Adrenal gland (tissue), 12 donors: Measurements from ENCODE around the gene SYT6. TPM values are rescaled to one million over a fixed set of nuclear protein-coding genes. Genes with fewer than 3 reads are reported as not detected.

Experiments
- DNase-seq, 7 donors: peaks; one replicate each; pipeline ENCODE4 v3.0.0-alpha.2; 2019 to 2020
- H3K27ac ChIP-seq, 5 donors: fragments of 200-600 bp; sonication (generic) in 4 of 5; 1 replicate in 3 of 5; 2 replicates in 2 of 5; pipeline versions ENCODE4 v1.5.1 to v1.8.0; 2016 to 2020; ENCODE audit warnings: mild to moderate bottlenecking in 1 of 5
- H3K27me3 ChIP-seq: fragments of 200-600 bp; 2 replicates; pipeline ENCODE4 v1.8.0; 2021
- H3K36me3 ChIP-seq, 2 donors: fragments of 200-600 bp; replicated peaks in 1 of 2; 1 replicate in 1 of 2; 2 replicates in 1 of 2; pipeline versions ENCODE4 v1.5.1 to v1.8.0; 2018 to 2022
- H3K4me1 ChIP-seq, 2 donors: fragments of 200-600 bp; replicated peaks in 1 of 2; 1 replicate in 1 of 2; 2 replicates in 1 of 2; pipeline versions ENCODE4 v1.5.1 to v1.8.0; 2018 to 2021
- H3K4me3 ChIP-seq, 4 donors: fragments of 200-600 bp; sonication (generic) in 3 of 4; one replicate each; pipeline ENCODE4 v1.5.1; 2016 to 2018
- H3K9me3 ChIP-seq, 3 donors: fragments of 200-600 bp; sonication (generic) in 1 of 3; replicated peaks in 1 of 3; 1 replicate in 2 of 3; 2 replicates in 1 of 3; pipeline versions ENCODE4 v1.5.1 to v1.8.0; 2016 to 2021
- POLR2A ChIP-seq, 2 donors: fragments of 450-650 bp; IDR thresholded peaks; one replicate each; pipeline ENCODE4 v1.6.1; 2017; ENCODE audit warnings: antibody characterized with exemption in 2 of 2, mild to moderate bottlenecking in 2 of 2, moderate library complexity in 1 of 2
- WGBS, 4 donors: extraction: QIAGEN DNeasy Blood & Tissue Kit in 2 of 4; methylation state at CpG; one replicate each; pipeline versions ENCODE4 v1.1.5 to v1.1.7; 2013 to 2017; 5-methylcytosine and 5-hydroxymethylcytosine counted together
- intact Hi-C, 2 donors: fragments of 100-400 bp; cut with DNase I; formaldehyde crosslinking; loops; one replicate each; pipeline versions ENCODE4 v1.14.1 to v1.15.0; 2022 to 2023
- polyA plus RNA-seq, 3 donors: library from polyadenylated mRNA; stranded (reverse); fragments of 200-250 nt in 2 of 3; fragments of 350-450 nt in 1 of 3; fragmentation: Illumina TruSeq in 1 of 3; extraction: RNeasy Lipid Tissue Mini Kit (QIAGEN cat#74804) in 1 of 3; gene quantifications; one replicate each; pipeline ENCODE4 v1.2.3, GENCODE V29; 2013 to 2014
- total RNA-seq, 9 donors: library from RNA; depleted of rRNA in 4 of 9; stranded (reverse); fragments of >200 nt in 4 of 9; fragments of 120-200 nt in 1 of 9; fragmentation: NEBNext Ultra II Directional in 1 of 9; extraction: Animal tissue kit (Norgen Biotek cat#: 25700) in 1 of 9; gene quantifications; one replicate each; pipeline versions ENCODE4 v1.1.0 to v1.2.4, GENCODE V29; 2013 to 2023
- TF ChIP-seq, protein P1 (sequence below), 6 experiments: fragments of 450-650 bp in 4 of 6; fragments of 200-600 bp in 2 of 6; sonication (generic) in 1 of 6; IDR thresholded peaks; 1 replicate in 5 of 6; 2 replicates in 1 of 6; pipeline versions ENCODE4 v1.5.1 to v1.8.0; 2016 to 2021; ENCODE audit warnings: antibody characterized with exemption in 6 of 6, mild to moderate bottlenecking in 2 of 6, moderate library complexity in 1 of 6
- donor health status: healthy with polysubstance abuse.
- donor health status: Bipolar disorder and iron deficiency.
- donor health status: DM: yes; HTN: yes; CAD: no.
- donor health status: DM: no; HTN: no; CAD: no.
- donor health status: DM: no; HTN: no; CAD: no.
- donor health status: DM: yes; HTN: yes; CAD: no.

SYT6 gene
- total and polyA plus RNA-seq, 12 donors = 0.06 to 1.1 (median 0.42) TPM; not detected in 3

DNA sequence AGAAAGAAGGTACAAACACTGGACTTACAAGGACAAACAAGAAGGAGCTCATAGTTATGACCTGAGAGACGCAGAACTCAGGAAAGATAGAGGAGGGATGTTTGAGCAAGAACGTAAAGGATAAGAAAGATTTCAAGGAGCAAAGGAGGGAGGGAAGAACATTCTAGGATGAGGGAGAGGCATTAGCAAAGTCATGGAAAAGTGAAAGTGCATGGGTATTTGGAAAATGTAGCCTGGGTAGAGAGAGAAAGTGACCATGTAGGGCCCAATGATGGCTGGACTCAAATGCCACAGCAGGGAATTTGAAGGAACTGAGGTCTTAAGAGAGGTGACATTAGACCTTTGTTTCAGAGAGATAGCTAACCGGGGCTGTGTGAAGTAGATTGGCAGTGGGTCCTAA, 76.5 kb downstream of the SYT6 start:
- no peak overlapping the region for H3K4me3 ChIP-seq
- H3K9me3 ChIP-seq = no peaks in the 10 kb centered on the region
- H3K27ac ChIP-seq = no peak overlapping the region
- no peaks in the 10 kb centered on the region for H3K36me3 ChIP-seq
- no peaks in the 10 kb centered on the region for H3K27me3 ChIP-seq
- 75 to 87% (median 85%) methylated on average over 3 of the region's 3 CpGs for whole genome bisulfite sequencing, 4 donors
- TF ChIP-seq POLR2A (IDR thresholded peaks at IDR 0.05) = no peak
- TF ChIP-seq, protein P1, sequence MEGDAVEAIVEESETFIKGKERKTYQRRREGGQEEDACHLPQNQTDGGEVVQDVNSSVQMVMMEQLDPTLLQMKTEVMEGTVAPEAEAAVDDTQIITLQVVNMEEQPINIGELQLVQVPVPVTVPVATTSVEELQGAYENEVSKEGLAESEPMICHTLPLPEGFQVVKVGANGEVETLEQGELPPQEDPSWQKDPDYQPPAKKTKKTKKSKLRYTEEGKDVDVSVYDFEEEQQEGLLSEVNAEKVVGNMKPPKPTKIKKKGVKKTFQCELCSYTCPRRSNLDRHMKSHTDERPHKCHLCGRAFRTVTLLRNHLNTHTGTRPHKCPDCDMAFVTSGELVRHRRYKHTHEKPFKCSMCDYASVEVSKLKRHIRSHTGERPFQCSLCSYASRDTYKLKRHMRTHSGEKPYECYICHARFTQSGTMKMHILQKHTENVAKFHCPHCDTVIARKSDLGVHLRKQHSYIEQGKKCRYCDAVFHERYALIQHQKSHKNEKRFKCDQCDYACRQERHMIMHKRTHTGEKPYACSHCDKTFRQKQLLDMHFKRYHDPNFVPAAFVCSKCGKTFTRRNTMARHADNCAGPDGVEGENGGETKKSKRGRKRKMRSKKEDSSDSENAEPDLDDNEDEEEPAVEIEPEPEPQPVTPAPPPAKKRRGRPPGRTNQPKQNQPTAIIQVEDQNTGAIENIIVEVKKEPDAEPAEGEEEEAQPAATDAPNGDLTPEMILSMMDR (IDR thresholded peaks at IDR 0.05) = no peak
- intact Hi-C loops = no loop called here
- H3K4me1 ChIP-seq = no peaks in the 10 kb centered on the region
- DNase-seq = no peak

GRCh38 chr1:114076308-114076707, 77.4 kb downstream of the SYT6 start:
- Histone ChIP-seq H3K27ac (no peak overlapping the region), H3K27me3 (no peaks in the 10 kb centered on the region), H3K9me3 (no peaks in the 10 kb centered on the region), H3K4me1 (no peaks in the 10 kb centered on the region), H3K4me3 (no peak overlapping the region), H3K36me3 (no peaks in the 10 kb centered on the region)
- intact Hi-C loops = no loop called here
- TF ChIP-seq POLR2A (IDR thresholded peaks at IDR 0.05) = no peak
- TF ChIP-seq, protein P1 (IDR thresholded peaks at IDR 0.05) = no peak
- no peak for DNase-seq
- 20 to 78% (median 62%) methylated on average over 1 to 4 of the region's 4 CpGs for WGBS, 4 donors

DNA sequence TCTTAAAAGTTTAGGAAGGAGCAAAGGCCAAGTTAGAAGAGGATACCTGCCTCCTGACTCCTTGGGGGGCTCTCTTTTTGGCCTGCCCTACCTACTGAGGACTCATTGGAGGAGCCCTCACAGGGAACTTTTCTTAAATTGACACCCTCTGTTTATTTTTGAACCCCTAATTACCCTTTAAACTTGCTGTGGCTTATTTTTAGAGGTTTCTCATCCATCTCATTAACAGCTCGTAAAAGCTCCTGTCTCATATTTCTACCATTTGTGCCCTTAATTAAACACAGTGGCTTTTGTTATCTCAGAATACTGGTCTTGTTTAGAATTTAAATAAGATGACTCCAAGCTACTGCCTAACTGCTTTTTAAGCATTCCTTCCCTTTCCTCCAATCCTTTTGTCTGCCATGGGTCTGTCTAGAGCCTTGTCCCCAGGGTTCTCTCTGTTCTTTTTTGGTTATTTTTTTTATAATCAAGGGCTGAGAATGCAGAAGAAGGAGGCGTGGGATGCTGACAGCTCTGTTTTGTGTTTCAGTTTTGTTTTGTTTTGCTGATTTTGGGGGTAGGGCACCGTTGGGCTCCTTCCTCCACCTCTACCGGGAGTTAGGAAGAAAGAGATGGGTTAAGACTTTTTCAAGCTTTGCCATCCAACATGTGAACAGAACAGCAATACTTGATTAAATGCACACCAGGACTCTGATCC, 78.0 kb downstream of the SYT6 start:
- no peak for TF ChIP-seq POLR2A (IDR thresholded peaks at IDR 0.05)
- TF ChIP-seq, protein P1 (IDR thresholded peaks at IDR 0.05) = no peak
- no peak for DNase-seq
- Histone ChIP-seq H3K36me3 (no peaks in the 10 kb centered on the region), H3K27me3 (no peaks in the 10 kb centered on the region), H3K9me3 (no peaks in the 10 kb centered on the region), H3K27ac (no peak overlapping the region), H3K4me3 (no peak overlapping the region), H3K4me1 (no peaks in the 10 kb centered on the region)
- intact Hi-C loops = no loop called here
- whole genome bisulfite sequencing, 4 donors = 52 to 62% (median 59%) methylated on average over 4 of the region's 4 CpGs

- Histone ChIP-seq H3K27me3 (no peaks in the 10 kb centered on the region), H3K4me1 (no peaks in the 10 kb centered on the region), H3K27ac (no peak overlapping the region), H3K4me3 (no peak overlapping the region), H3K9me3 (no peaks in the 10 kb centered on the region), H3K36me3 (no peaks in the 10 kb centered on the region)
- intact Hi-C loops = no loop called here
- DNase-seq = no peak
- 73 to 87% (median 80%) methylated on average over 2 of the region's 2 CpGs for WGBS, 4 donors
- TF ChIP-seq, protein P1 (IDR thresholded peaks at IDR 0.05) = no peak
- no peak for TF ChIP-seq POLR2A (IDR thresholded peaks at IDR 0.05)
These were observed 78.6 kb downstream of the SYT6 start for GRCh38 chr1:114075105-114075504.
